Thoracic aorta (tissue), 2 donors: ENCODE results near the gene MEG3. TPM values are rescaled to one million over a fixed set of nuclear protein-coding genes. Genes with fewer than 3 reads are reported as not detected.

Source experiments
- ATAC-seq: fragments of 150-250 bp; one replicate; pipeline ENCODE4 v1.8.0; 2017; ENCODE audit warnings: low read depth; ENCODE audit not compliant: insufficient number of reproducible peaks, low FRiP score
- DNase-seq: peaks from one replicate; pipeline ENCODE4 v3.0.0-alpha.2; 2020; ENCODE audit warnings: low spot score
- H3K27ac ChIP-seq, 2 donors: fragments of 200-600 bp; sonication (generic); 1 replicate in 1 of 2; 2 replicates in 1 of 2; pipeline ENCODE4 v1.5.1; 2016; ENCODE audit warnings: mild to moderate bottlenecking in 2 of 2, moderate library complexity in 2 of 2
- H3K27me3 ChIP-seq: fragments of 200-600 bp; sonication (generic); replicated peaks from 2 replicates; pipeline ENCODE4 v1.6.0; 2016; ENCODE audit warnings: mild to moderate bottlenecking; ENCODE audit not compliant: insufficient read depth
- H3K36me3 ChIP-seq: fragments of 200-600 bp; sonication (generic); one replicate; pipeline ENCODE4 v1.5.1; 2016
- H3K4me1 ChIP-seq, 2 donors: fragments of 200-600 bp; sonication (generic); 1 replicate in 1 of 2; 2 replicates in 1 of 2; pipeline versions ENCODE4 v1.5.1 to v1.6.0; 2016; ENCODE audit warnings: low read depth in 2 of 2, mild to moderate bottlenecking in 1 of 2; ENCODE audit not compliant: control insufficient read depth in 1 of 2
- H3K4me3 ChIP-seq: fragments of 200-600 bp; sonication (generic); 2 replicates; pipeline ENCODE4 v1.5.1; 2016; ENCODE audit warnings: mild to moderate bottlenecking
- H3K9me3 ChIP-seq: fragments of 200-600 bp; sonication (generic); 2 replicates; pipeline ENCODE4 v1.5.1; 2016
- CTCF ChIP-seq: fragments of 200-600 bp; sonication (generic); IDR thresholded peaks from one replicate; pipeline ENCODE4 v1.5.1; 2019; ENCODE audit warnings: antibody characterized with exemption
- total RNA-seq, 2 donors: library from RNA; depleted of rRNA; stranded (reverse); fragments of >200 nt; gene quantifications; one replicate each; pipeline versions ENCODE4 v1.1.0 to v1.2.3, GENCODE V29; 2016

The MEG3 gene
- total RNA-seq, 2 donors from 2014 or later = 127 to 153 TPM

GRCh38 chr14:100890061-100890850 lies 64.3 kb downstream of the MEG3 start:
- no peaks in the 10 kb centered on the region for H3K9me3 ChIP-seq
- H3K4me1 ChIP-seq = no peaks in the 10 kb centered on the region
- no peak for DNase-seq
- H3K27me3 ChIP-seq = no peaks in the 10 kb centered on the region
- no peaks in the 10 kb centered on the region for H3K36me3 ChIP-seq
- no peak overlapping the region for H3K27ac ChIP-seq
- TF ChIP-seq CTCF = no peak
- no peak overlapping the region for H3K4me3 ChIP-seq
- no peak for ATAC-seq

GRCh38 chr14:100891051-100891450 lies 65.1 kb downstream of the MEG3 start:
- no peak for ATAC-seq
- Histone ChIP-seq H3K36me3 (no peaks in the 10 kb centered on the region), H3K27me3 (no peaks in the 10 kb centered on the region), H3K4me3 (no peak overlapping the region), H3K27ac (no peak overlapping the region), H3K4me1 (no peaks in the 10 kb centered on the region), H3K9me3 (no peaks in the 10 kb centered on the region)
- TF ChIP-seq CTCF = no peak
- DNase-seq = no peak

- no peak for TF ChIP-seq CTCF
- Histone ChIP-seq H3K27ac (no peak overlapping the region), H3K9me3 (no peaks in the 10 kb centered on the region), H3K36me3 (no peaks in the 10 kb centered on the region), H3K27me3 (no peaks in the 10 kb centered on the region), H3K4me3 (no peak overlapping the region), H3K4me1 (no peaks in the 10 kb centered on the region)
- DNase-seq = no peak
- ATAC-seq = no peak
These were observed 65.9 kb downstream of the MEG3 start for GRCh38 chr14:100891501-100892445.

- Histone ChIP-seq H3K4me3 (no peak overlapping the region), H3K36me3 (no peaks in the 10 kb centered on the region), H3K27me3 (no peaks in the 10 kb centered on the region), H3K4me1 (no peaks in the 10 kb centered on the region), H3K27ac (no peak overlapping the region), H3K9me3 (no peaks in the 10 kb centered on the region)
- ATAC-seq (no peak), DNase-seq (no peak)
- TF ChIP-seq CTCF = no peak
These were observed 66.7 kb downstream of the MEG3 start for GRCh38 chr14:100892496-100893227.

GRCh38 chr14:100893228-100893601 lies 67.3 kb downstream of the MEG3 start:
- Histone ChIP-seq H3K9me3 (no peaks in the 10 kb centered on the region), H3K4me1 (no peaks in the 10 kb centered on the region), H3K36me3 (no peaks in the 10 kb centered on the region), H3K27me3 (no peaks in the 10 kb centered on the region), H3K27ac (no peak overlapping the region), H3K4me3 (no peak overlapping the region)
- TF ChIP-seq CTCF = no peak
- ATAC-seq (no peak), DNase-seq (no peak)
